EL (cell line): ENCODE measurements around the gene LRP11.
A peak's percentile ranks its signal among the peaks of the same experiment; 100 is the strongest.

Experiments used
- DNase-seq: peaks from one replicate; pipeline ENCODE4 v3.0.0-alpha.2; 2016

Gene LRP11

GRCh38 chr6:149846321-149846720 lies 17.8 kb downstream of the LRP11 start:
- DNase-seq: peak; percentile 95

GRCh38 chr6:149845549-149845948 lies 18.6 kb downstream of the LRP11 start:
- DNase-seq: no peak

- no peak for DNase-seq
Observed at GRCh38 chr6:149844480-149844879, 19.7 kb downstream of the LRP11 start.

GRCh38 chr6:149844036-149844435 lies 20.1 kb downstream of the LRP11 start:
- DNase-seq: peak; percentile 70

- DNase-seq: no peak
Observed at GRCh38 chr6:149843051-149843633, 21.0 kb downstream of the LRP11 start.

GRCh38 chr6:149842331-149842730 lies 21.8 kb downstream of the LRP11 start:
- DNase-seq: no peak

GRCh38 chr6:149840345-149841075 lies 23.6 kb downstream of the LRP11 start:
- DNase-seq: peak; percentile 85

- peak; percentile 71 for DNase-seq
Observed at GRCh38 chr6:149834513-149835481, 29.4 kb downstream of the LRP11 start.

- DNase-seq: no peak
Observed at GRCh38 chr6:149833651-149834050, 30.5 kb downstream of the LRP11 start.

GRCh38 chr6:149831308-149831820 lies 32.8 kb downstream of the LRP11 start:
- DNase-seq: no peak

- peak; percentile 64 for DNase-seq
Observed at GRCh38 chr6:149830731-149831307, 33.3 kb downstream of the LRP11 start.

GRCh38 chr6:149825292-149825691 lies 38.9 kb downstream of the LRP11 start:
- DNase-seq: no peak

GRCh38 chr6:149823013-149823412 lies 41.1 kb downstream of the LRP11 start:
- no peak for DNase-seq

- no peak for DNase-seq
Observed at GRCh38 chr6:149821492-149821891, 42.7 kb downstream of the LRP11 start.

GRCh38 chr6:149820506-149820905 lies 43.7 kb downstream of the LRP11 start:
- no peak for DNase-seq

- no peak for DNase-seq
Observed at GRCh38 chr6:149815788-149816187, 48.4 kb downstream of the LRP11 start.

GRCh38 chr6:149813351-149813750 lies 50.8 kb downstream of the LRP11 start:
- no peak for DNase-seq

GRCh38 chr6:149809798-149810197 lies 54.4 kb downstream of the LRP11 start:
- no peak for DNase-seq

GRCh38 chr6:149806127-149806526 lies 58.0 kb downstream of the LRP11 start:
- peak; percentile 8 for DNase-seq

GRCh38 chr6:149783551-149783950 lies 80.6 kb downstream of the LRP11 start:
- no peak for DNase-seq

- DNase-seq: no peak
Observed at GRCh38 chr6:149782337-149782736, 81.8 kb downstream of the LRP11 start.

- DNase-seq: no peak
Observed at GRCh38 chr6:149781715-149782114, 82.4 kb downstream of the LRP11 start.

- DNase-seq: no peak
Observed at GRCh38 chr6:149779644-149779963, 84.6 kb downstream of the LRP11 start.
